Measurements from ENCODE around the gene KCNH2.

KCNH2 gene

GRCh38 chr7:150992833-150993302 is 14.7 kb upstream of the KCNH2 start:
- DNase-seq: no peak

- no peak for DNase-seq
These were observed 14.0 kb upstream of the KCNH2 start for GRCh38 chr7:150992051-150992640.

GRCh38 chr7:150990416-150991186 is 12.5 kb upstream of the KCNH2 start, which contains the start of gene NOS3:
Gene NOS3 (plus strand): TSS chr7:150991017. CDS start chr7:150993804, 2,787 bp downstream.
- DNase-seq: no peak

- DNase-seq: no peak
These were observed 11.3 kb upstream of the KCNH2 start for GRCh38 chr7:150989456-150989855.

GRCh38 chr7:150988230-150989226 is 10.4 kb upstream of the KCNH2 start:
- DNase-seq: peak; percentile 70

GRCh38 chr7:150986556-150986955 is 8.4 kb upstream of the KCNH2 start:
- no peak for DNase-seq

- DNase-seq: peak; percentile 59
These were observed 8.0 kb upstream of the KCNH2 start for GRCh38 chr7:150986099-150986512.

- DNase-seq: no peak
These were observed 5.8 kb upstream of the KCNH2 start for GRCh38 chr7:150983893-150984368.

GRCh38 chr7:150982351-150982750 is 4.2 kb upstream of the KCNH2 start:
- DNase-seq: no peak

GRCh38 chr7:150981644-150982043 is 3.5 kb upstream of the KCNH2 start:
- no peak for DNase-seq

- DNase-seq: no peak
These were observed 2.5 kb upstream of the KCNH2 start for GRCh38 chr7:150980663-150981062.

- DNase-seq: no peak
These were observed 1.7 kb upstream of the KCNH2 start for GRCh38 chr7:150979713-150980390.

- DNase-seq: no peak
These were observed 567 bp downstream of the KCNH2 start for GRCh38 chr7:150977382-150978125.

- no peak for DNase-seq
These were observed 1.4 kb downstream of the KCNH2 start for GRCh38 chr7:150976529-150977381.

GRCh38 chr7:150975536-150976319 is 2.4 kb downstream of the KCNH2 start:
- no peak for DNase-seq

GRCh38 chr7:150974468-150975391 is 3.4 kb downstream of the KCNH2 start:
- peak; percentile 77 for DNase-seq

- DNase-seq: no peak
These were observed 4.3 kb downstream of the KCNH2 start for GRCh38 chr7:150973571-150974451.

GRCh38 chr7:150972741-150973140 is 5.4 kb downstream of the KCNH2 start:
- no peak for DNase-seq

Data from activated naive CD4-positive, alpha-beta T cell treated with anti-CD3 and anti-CD28 coated beads, Interleukin-2, amount 50 U/mL, for 16 hours (primary cell).